NCI-H748 (cell line): ENCODE measurements around the gene LYST.

Experiments used
- DNase-seq: peaks from one replicate; lab custom pipeline; 2025; ENCODE audit not compliant: unreplicated experiment; lab: John Stamatoyannopoulos, UW

Gene LYST

GRCh38 chr1:235885655-235886262 is 19.1 kb upstream of the LYST start:
- no peak for DNase-seq

GRCh38 chr1:235883261-235883927 is 16.7 kb upstream of the LYST start:
- no peak for DNase-seq

- no peak for DNase-seq
These were observed 16.1 kb upstream of the LYST start for GRCh38 chr1:235882816-235883215.

- no peak for DNase-seq
These were observed 15.4 kb upstream of the LYST start for GRCh38 chr1:235881930-235882700.

GRCh38 chr1:235878082-235878811 is 11.5 kb upstream of the LYST start:
- peak; percentile 6 for DNase-seq

GRCh38 chr1:235876402-235876841 is 9.7 kb upstream of the LYST start:
- no peak for DNase-seq

- DNase-seq = no peak
These were observed 8.4 kb upstream of the LYST start for GRCh38 chr1:235875036-235875597.

GRCh38 chr1:235874261-235874660 is 7.6 kb upstream of the LYST start:
- no peak for DNase-seq

GRCh38 chr1:235873571-235873970 is 6.9 kb upstream of the LYST start:
- no peak for DNase-seq

GRCh38 chr1:235873045-235873444 is 6.3 kb upstream of the LYST start:
- no peak for DNase-seq

GRCh38 chr1:235872270-235872669 is 5.6 kb upstream of the LYST start:
- no peak for DNase-seq

GRCh38 chr1:235867903-235868469 is 1.3 kb upstream of the LYST start:
- DNase-seq = no peak

- peak; percentile 91 for DNase-seq
These were observed 473 bp upstream of the LYST start for GRCh38 chr1:235866913-235867845.

GRCh38 chr1:235865565-235866204 is 1.0 kb downstream of the LYST start:
- no peak for DNase-seq

- DNase-seq = no peak
These were observed 1.7 kb downstream of the LYST start for GRCh38 chr1:235864931-235865525.

GRCh38 chr1:235864469-235864868 is 2.2 kb downstream of the LYST start:
- no peak for DNase-seq

- DNase-seq = no peak
These were observed 3.0 kb downstream of the LYST start for GRCh38 chr1:235863699-235864093.

- no peak for DNase-seq
These were observed 4.8 kb downstream of the LYST start for GRCh38 chr1:235861857-235862256.

- no peak for DNase-seq
These were observed 5.9 kb downstream of the LYST start for GRCh38 chr1:235860829-235861228.
